ENCODE measurements around the gene GNAT1.
A peak's percentile ranks its signal among the peaks of the same experiment; 100 is the strongest.
"Not testable (repeated sequence)": the region's sequence is repeated elsewhere in the genome, so short reads cannot be mapped to it uniquely, and the experiment has no call there.

GNAT1 gene

DNA sequence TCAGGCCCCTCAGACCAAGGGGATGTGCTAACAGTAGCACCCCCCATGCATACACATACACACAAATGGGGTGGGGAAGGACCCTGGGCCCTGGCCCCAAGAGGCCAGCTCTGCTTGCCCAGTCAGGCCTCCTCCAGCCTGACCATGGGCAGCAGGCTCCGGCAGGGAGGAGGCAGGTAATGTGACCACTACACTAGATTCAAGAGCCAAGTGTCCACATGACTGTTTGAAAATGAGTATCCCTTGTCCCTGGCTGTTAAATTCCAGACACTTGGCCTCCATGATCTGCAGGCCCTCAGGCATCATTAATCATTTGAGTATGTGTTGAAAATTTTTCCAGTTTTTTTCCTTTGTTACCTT lies 30.7 kb downstream of the GNAT1 start:
- no peak for FAIRE-seq

- no peak for FAIRE-seq
These were observed 33.2 kb downstream of the GNAT1 start for GRCh38 chr3:50224639-50225038.

DNA sequence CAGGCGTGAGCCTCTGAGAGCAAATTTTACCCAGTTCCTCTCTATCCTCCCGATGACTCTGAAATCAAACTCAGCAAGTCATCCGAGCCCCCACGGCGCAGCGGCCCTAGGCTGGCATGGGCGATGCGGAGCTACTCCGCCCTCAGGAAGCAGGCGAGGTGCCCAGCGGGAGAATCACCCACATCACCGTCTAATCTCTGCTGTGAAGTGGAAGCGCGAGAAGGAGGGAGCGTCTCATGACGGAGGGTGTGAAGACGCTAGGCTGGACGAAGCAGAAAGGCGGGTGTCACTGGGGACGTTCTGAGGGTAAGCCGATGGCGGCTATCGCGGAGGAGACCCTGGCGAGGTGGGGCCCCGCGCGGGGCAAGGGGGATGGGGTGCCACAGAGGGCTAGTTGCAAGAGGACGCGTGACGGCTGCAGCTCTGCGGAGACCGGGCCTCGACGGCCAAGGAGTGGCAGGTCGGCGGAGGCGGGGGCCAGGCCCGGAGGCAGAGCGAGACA lies 35.5 kb downstream of the GNAT1 start:
- no peak for FAIRE-seq

DNA sequence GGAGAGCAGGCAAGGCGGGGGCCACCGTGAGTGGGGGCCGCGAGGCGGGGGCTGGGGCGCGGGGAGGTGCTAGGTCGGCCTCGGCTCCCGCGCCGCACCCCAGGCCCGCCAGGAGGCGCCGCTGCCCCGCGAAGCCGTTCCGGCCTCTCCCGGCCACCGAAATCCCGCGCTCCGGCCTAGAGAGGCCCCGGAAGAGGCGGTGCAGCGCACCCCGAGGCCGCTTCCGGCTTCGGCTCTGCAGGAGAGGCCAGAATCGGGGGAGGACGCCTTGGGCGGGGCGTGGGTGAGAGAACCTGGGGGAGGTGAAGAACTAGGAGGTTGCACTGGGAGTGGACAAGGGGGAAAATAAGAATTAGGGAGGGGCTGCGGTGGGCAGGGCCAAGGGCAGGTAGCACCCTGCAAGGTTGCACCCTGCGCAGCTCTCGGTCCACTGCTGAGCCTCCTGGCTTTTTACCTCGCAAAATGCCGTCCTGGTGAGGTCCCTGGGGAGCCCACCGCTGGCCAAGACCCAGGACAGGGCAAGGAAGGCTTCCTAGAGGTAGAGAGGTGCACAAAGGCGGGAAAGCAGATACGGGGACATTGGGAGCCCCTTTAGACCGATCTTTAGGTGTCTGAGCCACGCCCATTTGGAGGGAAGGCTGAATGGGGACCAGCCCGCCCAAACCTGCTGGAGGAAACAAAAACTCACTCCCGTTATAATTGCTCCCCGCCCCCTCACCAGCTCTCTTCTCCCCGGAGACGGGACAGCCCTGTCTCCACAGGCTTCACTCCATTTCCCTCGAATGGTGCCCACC lies 36.2 kb downstream of the GNAT1 start:
- no peak for FAIRE-seq

GRCh38 chr3:50228184-50228763 lies 36.9 kb downstream of the GNAT1 start:
- not testable (repeated sequence) for FAIRE-seq

- no peak for FAIRE-seq
These were observed 38.1 kb downstream of the GNAT1 start for GRCh38 chr3:50229490-50229889.

- no peak for FAIRE-seq
These were observed 38.8 kb downstream of the GNAT1 start for GRCh38 chr3:50230104-50230793.

GRCh38 chr3:50230794-50231125 lies 39.4 kb downstream of the GNAT1 start:
- no peak for FAIRE-seq

- no peak for FAIRE-seq
These were observed 40.2 kb downstream of the GNAT1 start for GRCh38 chr3:50231581-50231980.

- FAIRE-seq, result no peak
These were observed 40.9 kb downstream of the GNAT1 start for GRCh38 chr3:50232303-50232702.

DNA sequence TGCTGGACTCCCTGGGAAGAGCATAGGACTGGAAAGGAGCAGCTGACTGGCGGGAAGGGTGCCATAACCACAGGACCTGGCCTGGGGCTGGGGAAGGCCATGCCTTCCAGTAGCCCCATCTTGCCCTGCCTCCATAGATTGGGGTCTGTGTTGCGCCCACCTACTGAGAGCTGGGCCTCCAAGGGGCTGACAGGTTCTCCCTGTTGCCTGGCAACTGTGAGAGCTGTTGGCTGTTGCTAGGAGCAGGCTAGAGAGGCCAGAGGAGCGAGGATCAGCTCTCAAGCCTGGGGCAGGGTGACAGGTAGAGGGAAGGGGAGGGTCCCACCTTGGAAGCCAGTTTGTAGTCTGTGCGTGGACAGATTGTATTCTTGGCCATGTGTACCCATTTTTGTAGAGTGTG lies 41.8 kb downstream of the GNAT1 start:
- no peak for FAIRE-seq

GRCh38 chr3:50235716-50236483 lies 44.5 kb downstream of the GNAT1 start, which contains the start of gene GNAI2:
Gene GNAI2, plus strand, starts transcription at chr3:50236204. Its CDS starts 132 bp downstream, at chr3:50236336.
- peak; percentile 94 for FAIRE-seq

- no peak for FAIRE-seq
These were observed 45.2 kb downstream of the GNAT1 start for GRCh38 chr3:50236484-50237132.

- no peak for FAIRE-seq
These were observed 45.8 kb downstream of the GNAT1 start for GRCh38 chr3:50237133-50237651.

DNA sequence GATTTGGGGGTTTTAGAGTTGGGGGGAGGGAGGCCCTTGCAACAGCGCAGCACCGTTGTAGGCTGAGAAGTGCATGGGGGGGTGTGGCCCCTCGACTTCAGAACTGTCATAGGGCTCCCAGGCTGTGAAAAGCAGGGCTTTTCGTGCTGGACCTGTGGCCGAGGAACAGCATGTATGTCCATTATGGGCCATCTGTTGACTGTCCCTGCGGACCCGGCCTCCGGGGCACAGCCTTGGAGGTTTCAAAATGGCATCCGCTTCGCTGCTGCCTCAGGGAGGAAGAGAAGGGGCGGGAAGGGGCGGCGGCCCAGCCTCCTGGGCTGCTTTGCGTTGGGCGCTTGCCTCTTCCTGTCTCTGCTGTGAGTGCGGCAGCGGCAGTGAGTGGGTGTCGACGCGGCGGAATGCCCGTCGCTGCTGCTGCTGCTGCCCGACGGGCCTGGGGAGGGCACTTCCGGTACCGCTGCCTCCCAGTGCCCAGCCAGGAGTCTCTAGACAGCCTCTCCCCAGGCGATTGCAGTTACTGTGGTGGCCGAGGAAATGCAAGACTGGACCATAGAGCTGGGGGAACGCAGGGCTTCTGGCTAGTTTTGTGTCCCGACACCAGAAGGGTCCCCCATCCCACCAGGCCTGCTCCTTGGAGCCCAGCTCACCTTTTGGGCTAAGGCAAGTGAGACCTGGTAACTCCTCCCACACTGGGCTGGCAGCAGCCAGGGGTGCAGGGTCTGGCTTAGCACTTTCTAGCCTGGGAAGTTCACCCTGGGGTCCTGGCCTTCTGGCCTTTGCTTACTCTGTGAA lies 46.5 kb downstream of the GNAT1 start:
- FAIRE-seq, result no peak

DNA sequence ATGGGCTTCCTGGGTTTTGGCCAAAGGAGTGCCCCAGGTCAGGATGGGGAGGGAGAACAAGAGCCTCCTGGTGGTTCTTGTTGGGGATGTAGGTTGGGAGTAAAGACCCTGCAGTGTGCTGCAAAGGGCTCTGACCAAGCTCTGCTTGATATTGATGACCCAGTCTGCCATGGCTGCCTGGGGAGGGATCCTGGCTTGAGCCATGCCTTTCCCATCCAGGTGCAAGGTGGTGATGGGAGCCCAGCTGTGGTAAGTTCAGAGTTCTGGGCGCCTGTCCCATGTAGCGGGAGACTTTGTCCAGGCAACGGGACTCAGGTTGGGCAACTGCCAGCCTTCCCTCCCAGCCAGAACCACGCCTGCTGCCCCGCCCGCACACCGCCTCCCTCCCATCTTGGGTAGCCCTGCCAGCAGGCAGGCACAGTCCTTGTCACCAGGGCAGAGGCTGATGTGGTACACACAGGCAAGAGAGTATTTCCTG lies 47.2 kb downstream of the GNAT1 start:
- FAIRE-seq, result no peak

DNA sequence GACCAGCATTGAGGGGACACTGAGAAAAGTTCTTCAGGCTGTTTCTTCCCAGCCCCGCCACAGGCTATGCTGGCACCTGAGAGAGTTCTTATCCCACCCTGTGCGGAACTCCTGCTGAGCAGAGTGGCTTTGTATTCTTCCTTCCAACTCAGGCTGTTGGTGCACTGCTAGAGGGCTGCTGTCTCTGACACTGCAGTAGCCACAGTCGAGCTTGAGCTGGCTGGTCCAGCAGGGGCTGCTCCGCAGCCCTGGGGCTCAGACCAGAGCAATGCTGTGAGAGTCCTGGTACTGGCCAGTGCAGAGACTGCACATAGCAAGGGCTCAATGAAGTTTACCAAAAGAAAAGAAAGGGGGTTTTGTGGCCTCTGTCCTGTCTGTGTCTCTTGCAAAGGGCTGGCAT lies 48.2 kb downstream of the GNAT1 start:
- FAIRE-seq, result no peak

DNA sequence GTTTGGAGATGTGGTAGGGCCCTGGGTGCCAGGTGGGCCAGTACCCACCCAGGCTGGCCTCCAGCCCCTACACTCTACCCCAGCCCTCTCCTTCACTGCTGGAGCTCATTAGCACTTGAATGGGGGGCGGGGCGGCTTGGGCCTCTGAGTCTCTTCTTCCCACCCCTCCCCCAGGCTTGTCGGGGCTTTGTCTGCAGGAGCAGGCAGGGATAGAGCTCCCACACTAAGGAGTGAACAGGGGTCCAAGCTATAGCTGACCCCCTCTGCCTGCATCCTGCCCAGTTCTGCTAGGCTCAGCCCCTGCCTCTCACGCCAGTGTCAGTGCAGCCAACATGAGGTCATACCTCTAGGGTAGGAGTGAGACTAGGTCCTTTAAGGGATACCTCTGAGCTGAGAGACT lies 49.8 kb downstream of the GNAT1 start:
- no peak for FAIRE-seq

DNA sequence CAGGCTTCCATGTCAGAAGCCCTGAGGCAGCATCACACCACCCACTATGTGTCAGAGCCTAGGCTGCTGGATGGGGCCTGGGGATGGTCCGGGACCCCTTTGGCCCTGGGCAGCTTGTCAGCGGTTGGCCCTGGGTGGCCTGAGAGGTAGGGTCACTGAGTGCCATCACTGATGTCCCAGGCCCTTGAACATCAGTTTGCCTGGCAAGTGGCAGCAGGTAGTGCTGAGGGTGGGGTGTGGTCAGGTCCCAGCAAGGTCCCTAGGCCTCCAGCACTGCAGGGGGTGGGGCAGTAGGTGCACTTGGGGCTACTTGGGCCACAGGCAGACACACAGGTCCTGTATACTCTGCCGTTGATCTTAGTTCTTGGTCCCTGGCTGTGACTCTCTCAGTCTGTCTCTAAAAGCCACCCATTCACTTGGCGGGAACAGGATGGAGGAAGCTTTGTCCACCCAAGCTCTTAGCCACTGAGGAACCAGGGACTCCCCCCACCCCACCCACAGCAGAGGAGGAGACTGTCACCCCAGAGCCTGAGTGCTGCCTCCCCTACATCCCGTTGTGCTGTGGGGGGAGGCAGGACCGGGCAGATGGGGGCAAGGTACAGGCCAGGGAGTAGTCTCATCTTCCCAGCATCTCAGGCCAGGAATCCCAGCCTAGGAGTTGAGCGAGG lies 50.4 kb downstream of the GNAT1 start:
- FAIRE-seq, result no peak

DNA sequence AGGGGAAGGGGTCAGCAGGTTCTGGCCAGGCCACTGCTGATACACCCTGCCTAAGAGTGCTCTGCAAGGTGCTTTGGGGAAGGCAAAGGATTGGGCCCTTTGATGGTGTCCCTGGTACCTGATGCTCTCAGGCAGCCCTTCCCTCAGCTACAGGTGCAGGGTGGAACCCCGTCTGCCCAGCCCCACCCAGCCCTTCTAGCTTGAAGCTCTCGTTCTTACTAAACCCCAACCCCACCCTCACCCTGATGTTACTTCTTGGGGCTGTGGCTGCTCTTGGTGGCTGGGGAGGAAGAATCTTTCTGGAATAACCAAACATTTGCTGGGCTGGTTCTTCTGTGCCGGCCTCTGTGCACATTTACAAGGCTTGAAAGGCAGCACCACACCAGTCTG lies 51.0 kb downstream of the GNAT1 start:
- no peak for FAIRE-seq

Measured in colon (tissue), 2 donors.